Lung (tissue), 12 donors: Measurements from ENCODE around the gene COL18A1. TPM values are rescaled to one million over a fixed set of nuclear protein-coding genes. Genes with fewer than 3 reads are reported as not detected.

Experiments used
- ATAC-seq: fragments of 200-7000 bp; cut with Tn5 transposase; one replicate; pipeline ENCODE4 v1.9.1; 2020; ENCODE audit warnings: moderate number of reproducible peaks; ENCODE audit not compliant: insufficient read depth, low FRiP score
- DNase-seq, 3 donors: peaks; one replicate each; pipeline ENCODE4 v3.0.0-alpha.2; 2013 to 2017
- H3K27ac ChIP-seq, 2 donors: one replicate each; pipeline ENCODE4 v1.5.1; 2013; ENCODE audit warnings: mild to moderate bottlenecking in 2 of 2, moderate library complexity in 2 of 2, control low read depth in 1 of 2, inconsistent platforms in 1 of 2, low read depth in 1 of 2, low read length in 1 of 2
- H3K27me3 ChIP-seq, 3 donors: one replicate each; pipeline ENCODE4 v1.5.1; 2013; ENCODE audit warnings: low read length in 2 of 3; ENCODE audit not compliant: control insufficient read depth in 3 of 3, insufficient read depth in 3 of 3
- H3K36me3 ChIP-seq, 4 donors: one replicate each; pipeline ENCODE4 v1.5.1; 2013; ENCODE audit warnings: low read length in 4 of 4, mild to moderate bottlenecking in 1 of 4, moderate library complexity in 1 of 4; ENCODE audit not compliant: control insufficient read depth in 4 of 4, insufficient read depth in 4 of 4
- H3K4me1 ChIP-seq, 5 donors: one replicate each; pipeline ENCODE4 v1.5.1; 2013; ENCODE audit warnings: low read length in 5 of 5, mild to moderate bottlenecking in 2 of 5, moderate library complexity in 1 of 5; ENCODE audit not compliant: control insufficient read depth in 5 of 5, insufficient read depth in 5 of 5
- H3K4me3 ChIP-seq: one replicate; pipeline ENCODE4 v1.5.1; 2013; ENCODE audit warnings: mild to moderate bottlenecking, control low read depth, moderate library complexity
- H3K9ac ChIP-seq, 2 donors: one replicate each; pipeline ENCODE4 v1.5.1; 2013; ENCODE audit warnings: low read length in 2 of 2, control low read depth in 1 of 2; ENCODE audit not compliant: insufficient read depth in 1 of 2
- H3K9me3 ChIP-seq, 4 donors: one replicate each; pipeline ENCODE4 v1.5.1; 2013; ENCODE audit warnings: low read length in 3 of 4, mild to moderate bottlenecking in 1 of 4, moderate library complexity in 1 of 4; ENCODE audit not compliant: control insufficient read depth in 4 of 4, insufficient read depth in 3 of 4
- CTCF ChIP-seq: IDR thresholded peaks from 2 replicates; pipeline ENCODE4 v1.5.1; 2012; ENCODE audit warnings: mild to moderate bottlenecking; ENCODE audit errors: control extremely low read depth, extremely low read depth
- WGBS, 2 donors: extraction: QIAGEN DNeasy Blood & Tissue Kit; methylation state at CpG; one replicate each; pipeline ENCODE4 v1.1.7; 2013; 5-methylcytosine and 5-hydroxymethylcytosine counted together
- polyA plus RNA-seq, 2 donors: library from polyadenylated mRNA; stranded (reverse); fragments of 200-250 nt; gene quantifications; one replicate each; pipeline ENCODE4 v1.2.1, GENCODE V29; 2013
- total RNA-seq, 2 donors: library from RNA; depleted of rRNA in 1 of 2; stranded (reverse); fragments of >200 nt in 1 of 2; gene quantifications; one replicate each; pipeline ENCODE4 v1.2.1, GENCODE V29; 2014 to 2021
- donor health status: control.
- donor health status: control.
- donor health status: Bipolar disorder and iron deficiency.
- donor health status: healthy.
- donor health status: DM: yes; HTN: yes; CAD: no.

The COL18A1 gene
- total and polyA plus RNA-seq, 4 donors = 42.7 to 102 (median 45.8) TPM

- Histone ChIP-seq H3K36me3 (peaks cover 0 to 11% (median under 1%) of the 10 kb centered on the region in 4 donors), H3K27ac (peak overlapping the region; percentile 55 to 58), H3K4me1 (peaks cover 0 to 26% (median 7%) of the 10 kb centered on the region in 5 donors), H3K27me3 (no peaks in the 10 kb centered on the region), H3K4me3 (no peak overlapping the region), H3K9ac (no peak overlapping the region), H3K9me3 (no peaks in the 10 kb centered on the region)
- ATAC-seq = peak; percentile 14
- DNase-seq = peak in 2 of 3 donors; percentile 74 to 84
- WGBS, 2 donors = 77 to 85% methylated on average over 28 of the region's 28 CpGs
- TF ChIP-seq CTCF = no peak
Observed at GRCh38 chr21:45470773-45471524, 66.0 kb downstream of the COL18A1 start.

- Histone ChIP-seq H3K27ac (peak overlapping the region; percentile 40 to 48), H3K4me3 (no peak overlapping the region), H3K27me3 (peaks cover 0 to 2% (median 0%) of the 10 kb centered on the region in 3 donors), H3K9me3 (no peaks in the 10 kb centered on the region), H3K36me3 (peaks cover 0 to 11% (median 3%) of the 10 kb centered on the region in 4 donors), H3K9ac (no peak overlapping the region), H3K4me1 (peaks cover 0 to 26% (median 7%) of the 10 kb centered on the region in 5 donors)
- WGBS, 2 donors = 67 to 87% methylated on average over 30 of the region's 30 CpGs
- DNase-seq (peak; percentile 79 to 89 (median 85)), ATAC-seq (no peak)
- no peak for TF ChIP-seq CTCF
Observed at GRCh38 chr21:45471525-45472221, 66.7 kb downstream of the COL18A1 start.

GRCh38 chr21:45472445-45473365 lies 67.7 kb downstream of the COL18A1 start:
- TF ChIP-seq CTCF = no peak
- no peak for ATAC-seq
- H3K36me3 ChIP-seq = peaks cover 0 to 11% (median 4%) of the 10 kb centered on the region in 4 donors
- H3K4me3 ChIP-seq = no peak overlapping the region
- no peak for DNase-seq
- peaks cover 0 to 3% (median 0%) of the 10 kb centered on the region in 3 donors for H3K27me3 ChIP-seq
- H3K9ac ChIP-seq = no peak overlapping the region
- H3K27ac ChIP-seq = no peak overlapping the region
- WGBS, 2 donors = 92 to 94% methylated on average over 39 to 42 of the region's 42 CpGs
- H3K9me3 ChIP-seq = no peaks in the 10 kb centered on the region
- peaks cover 0 to 26% (median 7%) of the 10 kb centered on the region in 5 donors for H3K4me1 ChIP-seq
